ENCODE results near the gene ITPR2.

The ITPR2 gene

GRCh38 chr12:26817183-26817591, 15.8 kb downstream of the ITPR2 start:
- TF ChIP-seq REST (IDR thresholded peaks at IDR 0.05; ENCODE audit: insufficient read depth in 1 of 2, low read depth in 2 of 2, low read length in 2 of 2), result no peak
- TF ChIP-seq FOXP2 (optimal IDR thresholded peaks at IDR 0.05; ENCODE audit: borderline replicate concordance, extremely low read depth, extremely low read length, insufficient read depth), result no peak
- TF ChIP-seq TAF1 (IDR thresholded peaks at IDR 0.05; ENCODE audit: borderline replicate concordance, insufficient read depth, low read length), result no peak

GRCh38 chr12:26813812-26814211, 19.2 kb downstream of the ITPR2 start:
- no peak for TF ChIP-seq POLR2AphosphoS5 (IDR thresholded peaks at IDR 0.05; ENCODE audit: low read depth, low read length)
- no peak for TF ChIP-seq REST (IDR thresholded peaks at IDR 0.05; ENCODE audit: insufficient read depth in 1 of 2, low read depth in 2 of 2, low read length in 2 of 2)
- no peak for TF ChIP-seq SIN3A (IDR thresholded peaks at IDR 0.05; ENCODE audit: borderline replicate concordance, insufficient read depth, low read length)
- no peak for TF ChIP-seq TAF1 (IDR thresholded peaks at IDR 0.05; ENCODE audit: borderline replicate concordance, insufficient read depth, low read length)
- no peak for TF ChIP-seq FOXP2 (optimal IDR thresholded peaks at IDR 0.05; ENCODE audit: borderline replicate concordance, extremely low read depth, extremely low read length, insufficient read depth)

GRCh38 chr12:26810330-26810729, 22.7 kb downstream of the ITPR2 start:
- TF ChIP-seq SIN3A (IDR thresholded peaks at IDR 0.05; ENCODE audit: borderline replicate concordance, insufficient read depth, low read length), result no peak

- TF ChIP-seq SIN3A (IDR thresholded peaks at IDR 0.05; ENCODE audit: borderline replicate concordance, insufficient read depth, low read length) (no peak), POLR2AphosphoS5 (IDR thresholded peaks at IDR 0.05; ENCODE audit: low read depth, low read length) (no peak), TAF1 (IDR thresholded peaks at IDR 0.05; ENCODE audit: borderline replicate concordance, insufficient read depth, low read length) (no peak), FOXP2 (optimal IDR thresholded peaks at IDR 0.05; ENCODE audit: borderline replicate concordance, extremely low read depth, extremely low read length, insufficient read depth) (no peak), REST (IDR thresholded peaks at IDR 0.05; ENCODE audit: insufficient read depth in 1 of 2, low read depth in 2 of 2, low read length in 2 of 2) (no peak)
Measured at GRCh38 chr12:26809611-26810285, 23.2 kb downstream of the ITPR2 start.

GRCh38 chr12:26808766-26809476, 24.1 kb downstream of the ITPR2 start:
- no peak for TF ChIP-seq SIN3A (IDR thresholded peaks at IDR 0.05; ENCODE audit: borderline replicate concordance, insufficient read depth, low read length)
- TF ChIP-seq POLR2AphosphoS5 (IDR thresholded peaks at IDR 0.05; ENCODE audit: low read depth, low read length), result no peak
- TF ChIP-seq FOXP2 (optimal IDR thresholded peaks at IDR 0.05; ENCODE audit: borderline replicate concordance, extremely low read depth, extremely low read length, insufficient read depth), result no peak
- no peak for TF ChIP-seq REST (IDR thresholded peaks at IDR 0.05; ENCODE audit: insufficient read depth in 1 of 2, low read depth in 2 of 2, low read length in 2 of 2)
- no peak for TF ChIP-seq TAF1 (IDR thresholded peaks at IDR 0.05; ENCODE audit: borderline replicate concordance, insufficient read depth, low read length)

Data from PFSK-1 (cell line).